GM12873 (cell line): ENCODE data around the gene ACTR6.

Source experiments
- TF ChIP-seq, protein P1 (sequence below): IDR thresholded peaks from 2 replicates; pipeline ENCODE4 v1.5.1; 2012; ENCODE audit warnings: low read depth, mild to moderate bottlenecking, moderate library complexity, low read length, control low read depth; ENCODE audit not compliant: insufficient read depth; ENCODE audit errors: missing control alignments

Gene ACTR6

DNA sequence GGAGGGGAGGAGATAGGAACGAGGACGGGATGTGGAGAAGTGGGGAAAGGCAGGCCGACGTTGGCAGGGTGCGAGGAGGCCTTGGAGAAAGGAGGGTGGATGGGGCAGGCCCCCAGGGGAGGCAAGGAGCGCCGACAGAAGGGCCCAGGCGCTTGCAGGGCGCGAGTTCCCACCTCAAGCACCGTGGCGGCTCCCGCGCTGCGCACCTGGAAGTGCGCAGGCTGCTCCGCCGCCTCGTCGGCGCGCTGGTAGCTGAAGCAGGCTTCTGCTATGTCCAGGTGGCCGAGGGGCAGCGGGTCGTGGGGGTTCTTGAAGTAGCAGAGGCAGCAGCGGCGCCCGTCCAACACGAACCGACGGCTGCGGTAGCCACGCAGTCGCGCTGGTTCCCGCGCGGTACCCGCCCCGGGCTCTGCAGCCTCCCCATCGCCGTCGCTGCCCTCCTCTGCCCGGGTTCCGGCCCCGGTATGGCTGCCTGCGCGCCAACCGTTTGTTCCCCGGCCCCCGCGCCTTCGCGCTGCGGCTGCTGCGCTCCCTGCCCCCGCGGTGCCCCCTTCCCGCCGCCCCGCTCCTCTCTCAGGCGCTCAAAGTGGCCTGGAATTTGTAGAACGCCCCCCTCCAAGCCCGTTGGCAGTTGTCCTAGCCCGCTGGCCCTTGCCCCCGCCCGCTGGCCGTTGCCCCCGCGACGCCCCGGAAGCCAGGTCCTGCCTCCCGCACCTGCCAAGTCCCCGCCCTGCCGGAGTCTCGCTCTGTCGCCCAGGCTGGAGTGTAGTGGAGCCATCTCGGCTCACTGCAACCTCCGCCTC lies 1.1 kb upstream of the ACTR6 start:
- TF ChIP-seq, protein P1, sequence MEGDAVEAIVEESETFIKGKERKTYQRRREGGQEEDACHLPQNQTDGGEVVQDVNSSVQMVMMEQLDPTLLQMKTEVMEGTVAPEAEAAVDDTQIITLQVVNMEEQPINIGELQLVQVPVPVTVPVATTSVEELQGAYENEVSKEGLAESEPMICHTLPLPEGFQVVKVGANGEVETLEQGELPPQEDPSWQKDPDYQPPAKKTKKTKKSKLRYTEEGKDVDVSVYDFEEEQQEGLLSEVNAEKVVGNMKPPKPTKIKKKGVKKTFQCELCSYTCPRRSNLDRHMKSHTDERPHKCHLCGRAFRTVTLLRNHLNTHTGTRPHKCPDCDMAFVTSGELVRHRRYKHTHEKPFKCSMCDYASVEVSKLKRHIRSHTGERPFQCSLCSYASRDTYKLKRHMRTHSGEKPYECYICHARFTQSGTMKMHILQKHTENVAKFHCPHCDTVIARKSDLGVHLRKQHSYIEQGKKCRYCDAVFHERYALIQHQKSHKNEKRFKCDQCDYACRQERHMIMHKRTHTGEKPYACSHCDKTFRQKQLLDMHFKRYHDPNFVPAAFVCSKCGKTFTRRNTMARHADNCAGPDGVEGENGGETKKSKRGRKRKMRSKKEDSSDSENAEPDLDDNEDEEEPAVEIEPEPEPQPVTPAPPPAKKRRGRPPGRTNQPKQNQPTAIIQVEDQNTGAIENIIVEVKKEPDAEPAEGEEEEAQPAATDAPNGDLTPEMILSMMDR: no peak

DNA sequence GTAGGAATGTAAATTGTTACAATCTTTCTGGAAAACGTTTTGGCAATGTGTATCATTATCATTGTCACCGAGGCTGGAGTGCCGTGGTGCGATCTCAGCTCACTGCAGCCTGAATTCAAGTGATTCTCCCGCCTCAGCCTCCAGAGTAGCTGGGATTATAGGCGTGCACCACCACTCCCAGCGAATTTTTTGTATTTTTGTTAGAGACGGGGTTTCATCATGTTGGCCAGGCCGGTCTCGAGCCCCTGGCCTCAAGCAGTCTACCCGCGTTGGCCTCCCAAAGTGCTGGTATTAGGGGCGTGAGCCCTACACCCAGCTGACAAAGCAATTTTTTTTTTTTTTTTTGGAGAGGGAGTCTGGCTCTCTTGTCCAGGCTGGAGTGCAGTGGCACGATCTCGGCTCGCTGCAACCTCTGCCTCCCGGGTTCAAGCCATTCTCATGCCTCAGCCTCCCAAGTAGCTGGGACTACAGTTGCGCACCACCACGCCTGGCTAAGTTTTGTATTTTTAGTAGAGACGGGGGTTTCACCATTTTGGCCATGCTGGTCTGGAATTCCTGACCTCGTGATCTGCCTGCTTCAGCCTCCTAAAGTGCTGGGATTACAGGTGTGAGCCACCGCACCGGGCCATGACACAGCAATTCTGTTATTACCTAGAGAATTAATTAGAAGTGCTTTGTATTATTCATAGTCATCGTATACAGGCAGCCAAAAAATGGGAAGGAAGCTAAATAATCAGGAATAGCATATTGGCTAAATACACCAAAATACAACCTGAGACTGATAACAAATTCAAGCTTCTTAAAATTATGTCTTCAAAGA lies 1.2 kb downstream of the ACTR6 start:
- TF ChIP-seq, protein P1: no peak

DNA sequence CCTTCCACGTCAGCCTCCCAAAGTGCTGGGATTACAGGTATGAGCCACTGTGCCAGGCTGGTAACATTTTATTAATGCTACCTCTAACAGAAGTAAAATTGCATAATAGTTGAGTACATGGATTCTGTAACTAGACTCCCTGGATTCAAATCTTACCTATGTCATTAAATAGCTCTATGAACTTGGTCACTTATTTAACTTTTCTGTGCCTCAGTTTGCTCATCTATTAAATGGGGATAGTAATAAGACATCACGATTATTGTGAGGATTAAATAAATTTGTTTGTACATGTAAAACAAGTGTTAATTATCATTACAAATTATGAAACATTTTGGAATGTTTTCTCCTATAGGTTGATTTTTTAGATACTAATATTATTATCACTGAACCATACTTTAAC lies 6.7 kb downstream of the ACTR6 start:
- TF ChIP-seq, protein P1: no peak

DNA sequence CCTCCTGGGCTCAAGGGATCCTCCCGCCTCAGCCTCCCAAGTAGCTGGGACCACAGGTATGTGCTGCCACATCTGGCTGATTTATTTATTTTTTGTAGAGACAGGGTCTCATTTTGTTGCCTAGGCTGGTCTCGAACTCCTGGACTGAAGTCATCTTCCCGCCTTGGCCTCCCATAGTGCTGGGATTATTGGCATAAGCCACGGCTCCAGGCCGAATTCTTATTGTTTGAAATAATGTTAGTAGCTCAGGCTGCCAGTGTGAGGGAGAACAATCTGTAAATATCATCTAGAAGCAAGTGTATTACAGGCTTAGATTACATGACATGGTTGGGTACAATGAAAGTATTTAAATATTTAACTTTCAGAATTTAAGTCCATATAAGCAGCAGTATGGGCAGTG lies 8.2 kb downstream of the ACTR6 start:
- TF ChIP-seq, protein P1: no peak

DNA sequence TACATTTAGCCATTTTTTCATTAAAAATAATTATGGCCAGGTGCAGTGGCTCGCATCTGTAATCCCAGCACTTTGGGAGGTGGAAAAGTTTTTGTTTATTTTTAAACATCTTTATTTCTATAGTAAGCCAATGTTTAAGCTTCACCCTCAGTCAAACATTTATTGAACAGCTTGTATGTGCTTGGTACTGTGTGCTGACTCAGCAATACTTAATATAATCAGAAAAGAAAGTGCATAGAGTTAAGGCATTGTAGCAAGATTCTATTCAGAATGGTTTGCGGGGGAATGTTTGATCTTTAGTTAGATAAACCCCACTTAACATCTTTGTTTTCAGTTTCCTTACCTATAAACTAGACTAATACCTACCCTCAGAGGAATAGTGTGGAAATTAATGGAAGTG lies 11.1 kb downstream of the ACTR6 start:
- TF ChIP-seq, protein P1: no peak

DNA sequence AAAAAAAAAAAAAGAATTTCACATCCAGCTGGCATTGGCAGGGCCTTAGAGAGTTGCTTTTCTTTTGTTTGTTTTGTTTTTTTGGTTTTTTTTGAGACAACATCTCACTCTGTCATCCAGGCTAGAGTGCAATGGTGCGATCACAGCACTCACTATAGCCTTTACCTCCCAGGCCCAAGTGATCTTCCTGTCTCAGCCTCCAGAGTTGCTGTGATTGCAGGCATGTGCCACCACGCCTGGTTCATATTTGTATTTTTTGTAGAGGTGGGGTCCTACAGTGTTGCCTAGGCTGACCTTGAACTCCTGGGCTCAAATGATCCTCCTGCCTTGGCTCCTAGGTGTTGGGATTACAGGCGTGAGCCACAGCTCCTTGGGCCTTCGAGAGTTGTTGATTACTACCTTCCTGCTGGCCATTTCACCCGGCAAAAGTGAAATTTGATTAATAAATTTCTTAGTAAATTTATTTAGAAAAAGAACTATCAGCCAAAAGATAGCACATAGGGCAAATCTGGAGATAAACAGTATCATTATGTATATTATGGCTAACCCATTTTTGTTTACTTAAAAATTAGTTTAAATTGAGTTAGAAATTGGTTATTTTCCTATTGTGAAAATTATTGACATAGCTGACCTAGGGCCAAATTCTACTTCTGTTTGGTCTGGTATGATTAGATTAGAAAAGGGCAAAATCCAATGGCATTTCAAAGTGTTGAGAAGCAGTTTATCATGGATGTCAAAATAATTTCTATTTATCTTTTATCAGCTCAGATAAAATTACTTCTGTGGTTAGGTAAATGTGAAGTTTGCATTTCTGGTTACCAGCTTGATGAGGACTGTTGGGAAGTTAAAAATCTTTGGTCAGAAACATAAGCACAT lies 12.6 kb downstream of the ACTR6 start:
- TF ChIP-seq, protein P1: no peak
